Measurements from ENCODE around the gene ART4. TPM values are rescaled to one million over a fixed set of nuclear protein-coding genes. Genes with fewer than 3 reads are reported as not detected.

The ART4 gene
- total RNA-seq, 2 experiments from 2014 or later: not detected

DNA sequence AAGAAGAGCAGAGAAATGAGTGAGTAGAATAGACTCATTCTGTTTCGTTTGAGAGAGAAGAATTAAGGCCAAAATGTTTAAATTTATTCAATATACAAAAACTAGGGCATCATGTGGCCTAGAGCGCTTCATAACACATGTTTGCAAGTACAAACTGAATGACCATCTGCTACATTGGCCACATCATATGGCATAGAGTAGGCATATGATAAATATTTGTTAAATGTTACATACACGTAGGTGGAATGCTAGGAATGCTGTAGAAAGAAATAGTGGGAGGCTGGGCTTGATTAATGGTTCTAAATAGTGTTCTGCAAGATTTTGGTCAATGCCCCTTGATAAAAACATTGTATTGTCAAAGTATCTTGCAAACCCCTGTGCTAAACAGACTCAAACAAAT, 31.6 kb upstream of the ART4 start:
- no peaks in the 10 kb centered on the region for H3K9me3 Mint-ChIP-seq
- H3K4me1 Mint-ChIP-seq (ENCODE audit: low read depth): peaks cover 2% of the 10 kb centered on the region
- H3K27ac Mint-ChIP-seq: no peak overlapping the region
- DNase-seq: no peak
- H3K27me3 Mint-ChIP-seq (ENCODE audit: low read depth): no peaks in the 10 kb centered on the region
- intact Hi-C loops (cut with micrococcal nuclease): no loop called here
- no peak overlapping the region for H3K4me3 Mint-ChIP-seq
- no peaks in the 10 kb centered on the region for H3K36me3 Mint-ChIP-seq (ENCODE audit: low read depth)
- CTCF ChIA-PET: no interaction called here

DNA sequence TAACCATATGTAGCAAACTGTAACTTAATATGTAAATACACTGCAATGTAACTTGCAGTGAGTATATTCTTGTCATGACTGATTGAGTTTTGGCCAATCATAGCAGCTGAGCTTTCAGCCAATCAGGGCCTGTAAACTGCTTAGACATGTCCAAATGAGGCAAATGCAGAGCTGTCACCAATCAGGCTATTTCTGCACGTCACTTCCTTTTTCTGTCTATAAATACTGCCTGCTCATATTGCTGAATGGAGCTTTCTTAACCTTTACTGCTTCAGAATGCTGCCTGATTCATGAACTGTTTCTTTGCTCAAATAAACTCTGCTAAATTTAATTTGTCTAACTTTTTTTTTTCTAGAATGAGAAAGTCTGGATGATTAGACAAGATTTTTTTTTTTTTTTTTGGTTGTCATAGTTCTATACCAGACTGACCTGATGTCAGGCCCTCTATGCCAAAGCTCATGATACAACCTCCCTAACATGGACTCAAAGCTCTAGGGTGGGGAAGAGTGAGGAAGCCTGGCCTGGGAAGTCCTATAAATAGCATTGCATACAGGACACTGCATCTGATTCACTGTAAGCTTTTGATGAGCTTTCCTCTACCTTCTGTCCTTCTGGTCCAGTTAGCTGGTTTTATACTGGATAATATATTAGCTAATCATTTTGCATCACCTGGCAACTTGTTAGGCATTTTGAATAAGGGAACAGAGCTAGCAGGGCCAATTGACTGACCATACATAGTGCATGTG, 30.3 kb upstream of the ART4 start:
- H3K27me3 Mint-ChIP-seq (ENCODE audit: low read depth): no peaks in the 10 kb centered on the region
- intact Hi-C loops (cut with micrococcal nuclease): loop anchor here (2.0 kb wide), 1 partner anchor 19 kb away; no protein-coding TSS in a partner anchor
- DNase-seq: no peak
- H3K9me3 Mint-ChIP-seq: no peaks in the 10 kb centered on the region
- no peaks in the 10 kb centered on the region for H3K36me3 Mint-ChIP-seq (ENCODE audit: low read depth)
- H3K4me3 Mint-ChIP-seq: no peak overlapping the region
- CTCF ChIA-PET: interaction anchor here (0.7 to 1.5 kb wide), 4 partner anchors 18 to 411 kb away, joined by 3 to 11 read pairs (median 4); no protein-coding TSS in a partner anchor
- H3K27ac Mint-ChIP-seq: no peak overlapping the region
- H3K4me1 Mint-ChIP-seq (ENCODE audit: low read depth): no peaks in the 10 kb centered on the region

DNA sequence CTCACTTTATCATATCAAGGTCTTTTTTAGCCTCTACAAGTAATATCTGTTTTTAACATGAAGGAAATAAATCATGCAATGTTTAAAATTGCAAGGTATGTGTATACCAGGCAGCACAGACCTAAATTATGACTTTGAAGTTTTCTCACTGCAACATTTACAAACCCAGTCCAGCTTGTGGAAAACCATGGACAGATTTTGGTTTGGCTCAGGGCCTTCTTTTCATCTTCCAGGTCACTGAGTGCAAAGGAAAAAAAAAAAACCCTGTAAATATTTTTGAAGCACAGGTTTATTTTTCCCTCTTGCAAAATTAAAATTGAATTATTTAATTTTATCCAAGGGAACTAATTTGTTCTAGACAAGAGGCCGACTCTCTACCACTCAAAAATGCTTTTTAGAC, 28.6 kb upstream of the ART4 start:
- DNase-seq: no peak
- Mint-ChIP-seq H3K4me1 (ENCODE audit: low read depth) (no peaks in the 10 kb centered on the region), H3K36me3 (ENCODE audit: low read depth) (no peaks in the 10 kb centered on the region), H3K27me3 (ENCODE audit: low read depth) (no peaks in the 10 kb centered on the region), H3K4me3 (no peak overlapping the region), H3K9me3 (no peaks in the 10 kb centered on the region), H3K27ac (no peak overlapping the region)
- CTCF ChIA-PET: interaction anchor here (0.6 kb wide), 1 partner anchor 243 kb away, joined by 3 read pairs; no protein-coding TSS in a partner anchor
- intact Hi-C loops (cut with micrococcal nuclease): loop anchor here (2.0 kb wide), 1 partner anchor 17 kb away; no protein-coding TSS in a partner anchor

DNA sequence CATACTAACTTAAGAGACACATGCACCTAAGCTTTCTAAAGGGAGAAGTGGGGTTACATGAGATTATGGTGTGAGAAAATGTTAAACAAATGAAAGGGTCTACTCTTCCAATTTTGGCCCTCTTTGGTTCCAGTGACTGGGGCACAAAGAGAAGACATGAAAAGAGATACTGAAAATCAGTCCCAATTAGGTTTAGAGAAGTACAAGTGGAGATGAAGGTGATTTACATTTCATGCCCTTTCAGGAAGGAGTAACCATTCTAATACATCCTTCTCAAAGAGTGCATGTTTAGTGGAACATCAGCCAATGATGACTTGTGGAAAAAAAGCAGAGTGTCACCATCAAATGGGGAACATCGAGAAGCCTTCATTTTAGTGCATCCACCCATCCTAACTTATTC, 27.9 kb upstream of the ART4 start:
- H3K36me3 Mint-ChIP-seq (ENCODE audit: low read depth): no peaks in the 10 kb centered on the region
- no peaks in the 10 kb centered on the region for H3K9me3 Mint-ChIP-seq
- H3K27me3 Mint-ChIP-seq (ENCODE audit: low read depth): no peaks in the 10 kb centered on the region
- no peaks in the 10 kb centered on the region for H3K4me1 Mint-ChIP-seq (ENCODE audit: low read depth)
- intact Hi-C loops (cut with micrococcal nuclease): no loop called here
- no peak for DNase-seq
- H3K4me3 Mint-ChIP-seq: no peak overlapping the region
- CTCF ChIA-PET: interaction anchor here (0.6 kb wide), 1 partner anchor 242 kb away, joined by 3 read pairs; no protein-coding TSS in a partner anchor
- H3K27ac Mint-ChIP-seq: no peak overlapping the region

DNA sequence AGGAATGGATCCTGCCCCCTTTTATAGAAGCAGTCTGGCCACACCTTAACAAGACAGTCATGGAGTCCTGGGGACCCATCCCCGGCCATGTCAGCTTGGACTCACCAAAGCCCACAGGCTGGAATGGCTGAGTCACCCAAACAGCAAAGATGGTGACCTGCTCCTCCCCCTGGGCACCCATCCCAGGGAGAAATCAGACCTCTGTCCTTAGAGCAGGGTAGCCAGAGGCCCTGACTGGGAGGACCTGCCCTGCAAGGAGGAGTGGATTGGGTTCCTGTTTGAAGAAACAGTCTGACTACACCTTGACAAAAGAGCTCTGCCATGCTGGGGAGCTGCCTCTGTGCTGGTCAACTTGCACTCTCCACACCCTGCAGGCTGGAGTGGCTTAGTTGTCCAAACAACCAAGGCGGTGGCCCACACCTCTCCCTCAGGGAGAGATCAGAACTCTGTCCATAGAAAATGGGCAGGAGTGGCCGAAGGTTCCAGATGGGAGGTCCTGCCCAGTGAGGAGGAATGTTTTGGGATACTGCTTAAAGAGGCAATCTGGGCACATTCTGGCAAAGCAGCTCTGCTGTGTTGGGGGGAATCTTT, 25.7 kb upstream of the ART4 start:
- no peaks in the 10 kb centered on the region for H3K4me1 Mint-ChIP-seq (ENCODE audit: low read depth)
- H3K9me3 Mint-ChIP-seq: no peaks in the 10 kb centered on the region
- CTCF ChIA-PET: interaction anchor here (0.6 to 0.9 kb wide), 3 partner anchors 23 to 128 kb away, joined by 3 to 4 read pairs (median 3); no protein-coding TSS in a partner anchor
- no peak overlapping the region for H3K27ac Mint-ChIP-seq
- H3K4me3 Mint-ChIP-seq: no peak overlapping the region
- H3K36me3 Mint-ChIP-seq (ENCODE audit: low read depth): no peaks in the 10 kb centered on the region
- intact Hi-C loops (cut with micrococcal nuclease): no loop called here
- H3K27me3 Mint-ChIP-seq (ENCODE audit: low read depth): no peaks in the 10 kb centered on the region
- no peak for DNase-seq

DNA sequence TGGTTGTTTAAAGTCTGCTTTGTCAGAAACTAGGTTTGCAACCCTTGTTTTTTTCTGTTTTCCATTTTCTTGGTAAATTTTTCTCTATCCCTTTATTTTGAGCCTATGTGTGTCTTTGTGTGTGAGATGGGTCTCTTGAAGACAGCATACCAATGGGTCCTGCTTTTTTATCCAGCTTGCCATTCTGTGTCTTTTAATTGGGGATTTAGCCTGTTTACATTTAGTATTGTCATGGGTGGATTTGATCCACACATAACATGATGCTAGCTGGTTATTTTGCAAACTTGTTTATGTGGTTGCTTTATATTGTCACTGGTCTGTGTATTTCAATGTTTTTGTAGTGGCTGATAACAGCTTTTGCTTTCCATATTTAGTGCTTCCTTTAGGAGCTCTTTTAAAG, 17.2 kb upstream of the ART4 start:
- Mint-ChIP-seq H3K27me3 (ENCODE audit: low read depth) (no peaks in the 10 kb centered on the region), H3K27ac (no peak overlapping the region), H3K4me3 (no peak overlapping the region), H3K9me3 (peaks cover 19% of the 10 kb centered on the region), H3K4me1 (ENCODE audit: low read depth) (no peaks in the 10 kb centered on the region), H3K36me3 (ENCODE audit: low read depth) (peaks cover 6% of the 10 kb centered on the region)
- intact Hi-C loops (cut with micrococcal nuclease): no loop called here
- CTCF ChIA-PET: interaction anchor here (0.6 kb wide), 1 partner anchor 444 kb away, joined by 7 read pairs; no protein-coding TSS in a partner anchor
- DNase-seq: no peak

DNA sequence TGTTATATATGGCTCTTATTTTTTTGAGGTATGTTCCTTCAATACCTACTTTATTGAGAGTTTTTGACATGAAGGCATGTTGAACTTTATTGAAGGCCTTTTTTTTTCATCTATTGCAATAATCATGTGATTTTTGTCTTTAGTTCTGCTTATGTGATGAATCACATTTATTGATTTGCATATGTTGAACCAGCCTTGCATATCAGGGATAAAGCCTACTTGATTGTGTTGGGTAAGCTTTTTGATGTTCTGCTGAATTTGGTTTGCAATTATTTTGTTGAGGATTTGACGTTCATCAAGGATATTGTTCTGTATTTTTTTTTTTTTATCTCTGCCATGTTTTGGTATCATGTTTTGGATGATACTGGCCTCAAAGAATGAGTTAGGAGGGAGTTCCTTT, 15.2 kb upstream of the ART4 start:
- no peaks in the 10 kb centered on the region for H3K27me3 Mint-ChIP-seq (ENCODE audit: low read depth)
- CTCF ChIA-PET: no interaction called here
- no peaks in the 10 kb centered on the region for H3K4me1 Mint-ChIP-seq (ENCODE audit: low read depth)
- H3K9me3 Mint-ChIP-seq: peaks cover 19% of the 10 kb centered on the region
- H3K36me3 Mint-ChIP-seq (ENCODE audit: low read depth): peaks cover 6% of the 10 kb centered on the region
- intact Hi-C loops (cut with micrococcal nuclease): no loop called here
- DNase-seq: no peak
- H3K27ac Mint-ChIP-seq: no peak overlapping the region
- no peak overlapping the region for H3K4me3 Mint-ChIP-seq

DNA sequence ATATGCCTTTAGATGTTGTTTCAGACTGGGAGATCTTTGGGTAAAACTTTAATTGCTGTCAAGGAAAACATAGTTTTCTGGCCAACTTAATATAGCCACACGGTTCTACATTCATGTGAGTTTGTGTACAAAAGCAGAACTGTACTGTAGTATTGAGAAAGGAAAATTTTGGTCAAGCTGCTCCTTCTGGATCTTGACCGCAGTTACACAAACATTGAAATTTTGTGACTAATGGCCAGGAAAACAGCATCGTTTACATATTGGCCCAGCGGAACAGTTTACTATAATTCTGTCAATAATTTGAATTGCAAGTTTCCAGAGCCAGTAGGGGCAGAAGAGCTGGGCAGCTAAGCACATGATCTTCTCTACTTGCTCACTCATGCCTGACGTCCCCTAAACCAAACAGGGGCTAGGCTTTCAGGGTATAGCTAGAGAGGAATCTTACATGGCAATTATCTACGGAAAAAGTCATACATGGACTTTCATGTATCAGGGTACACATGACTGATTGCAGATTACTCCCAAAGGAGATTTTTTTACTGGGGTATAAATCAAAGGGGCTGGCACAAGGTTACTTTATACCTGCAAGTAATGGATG, 11.4 kb upstream of the ART4 start:
- Mint-ChIP-seq H3K27ac (no peak overlapping the region), H3K36me3 (ENCODE audit: low read depth) (peaks cover 2% of the 10 kb centered on the region), H3K9me3 (peaks cover 9% of the 10 kb centered on the region), H3K27me3 (ENCODE audit: low read depth) (no peaks in the 10 kb centered on the region), H3K4me1 (ENCODE audit: low read depth) (no peaks in the 10 kb centered on the region), H3K4me3 (no peak overlapping the region)
- intact Hi-C loops (cut with micrococcal nuclease): loop anchor here (2.0 kb wide), 1 partner anchor 18 kb away; no protein-coding TSS in a partner anchor
- CTCF ChIA-PET: interaction anchor here (0.7 to 1.0 kb wide), 3 partner anchors 13 to 131 kb away, joined by 3 read pairs; no protein-coding TSS in a partner anchor
- no peak for DNase-seq

DNA sequence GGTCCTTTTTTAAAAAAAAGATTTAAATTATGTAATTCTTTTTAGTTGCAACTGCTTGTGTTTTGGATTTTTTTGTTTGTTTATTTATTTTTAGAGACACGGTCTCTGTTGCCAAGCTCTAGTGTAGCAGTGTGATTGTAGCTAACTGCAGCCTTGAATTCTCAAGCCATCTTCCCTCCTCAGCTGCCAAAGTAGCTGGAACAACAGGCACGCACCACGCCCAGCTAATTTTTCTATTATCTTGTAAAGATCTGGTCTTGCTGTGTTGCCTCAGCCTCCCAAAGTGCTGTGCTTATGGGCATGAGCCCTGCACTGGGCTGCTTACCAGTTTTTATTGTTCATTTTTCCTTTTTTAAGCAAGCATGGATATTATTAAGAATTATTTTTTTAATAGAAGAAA, 10.6 kb upstream of the ART4 start:
- H3K4me1 Mint-ChIP-seq (ENCODE audit: low read depth): no peaks in the 10 kb centered on the region
- no peak for DNase-seq
- intact Hi-C loops (cut with micrococcal nuclease): loop anchor here (2.0 kb wide), 1 partner anchor 19 kb away; no protein-coding TSS in a partner anchor
- CTCF ChIA-PET: interaction anchor here (0.7 to 1.0 kb wide), 4 partner anchors 13 to 156 kb away, joined by 3 read pairs; no protein-coding TSS in a partner anchor
- peaks cover 5% of the 10 kb centered on the region for H3K9me3 Mint-ChIP-seq
- no peaks in the 10 kb centered on the region for H3K36me3 Mint-ChIP-seq (ENCODE audit: low read depth)
- H3K27ac Mint-ChIP-seq: no peak overlapping the region
- H3K27me3 Mint-ChIP-seq (ENCODE audit: low read depth): no peaks in the 10 kb centered on the region
- H3K4me3 Mint-ChIP-seq: no peak overlapping the region

DNA sequence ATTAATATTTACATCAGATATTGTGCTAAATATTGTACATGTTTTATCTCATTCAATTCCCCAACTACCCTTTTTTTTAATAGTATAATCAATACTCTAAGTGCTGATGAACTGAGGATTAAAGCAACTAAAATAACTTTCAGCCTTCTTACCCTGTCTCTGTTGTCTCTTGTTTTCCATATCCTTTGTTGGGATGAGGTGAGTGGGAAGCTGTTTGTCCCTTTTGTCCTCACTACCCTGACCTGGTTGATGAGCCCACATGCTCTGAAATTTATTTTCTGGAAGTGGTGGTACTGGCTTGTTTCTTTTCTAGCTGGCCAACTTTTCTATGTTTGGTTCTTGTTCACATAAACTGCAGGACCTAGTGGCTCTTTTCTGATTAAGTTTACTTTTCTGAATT, 9.6 kb upstream of the ART4 start:
- no peaks in the 10 kb centered on the region for H3K27me3 Mint-ChIP-seq (ENCODE audit: low read depth)
- H3K27ac Mint-ChIP-seq: no peak overlapping the region
- peaks cover 5% of the 10 kb centered on the region for H3K9me3 Mint-ChIP-seq
- H3K4me1 Mint-ChIP-seq (ENCODE audit: low read depth): no peaks in the 10 kb centered on the region
- CTCF ChIA-PET: interaction anchor here (1.0 to 1.1 kb wide), 2 partner anchors 143 to 157 kb away, joined by 3 to 7 read pairs; no protein-coding TSS in a partner anchor
- DNase-seq: no peak
- intact Hi-C loops (cut with micrococcal nuclease): no loop called here
- H3K36me3 Mint-ChIP-seq (ENCODE audit: low read depth): no peaks in the 10 kb centered on the region
- no peak overlapping the region for H3K4me3 Mint-ChIP-seq

DNA sequence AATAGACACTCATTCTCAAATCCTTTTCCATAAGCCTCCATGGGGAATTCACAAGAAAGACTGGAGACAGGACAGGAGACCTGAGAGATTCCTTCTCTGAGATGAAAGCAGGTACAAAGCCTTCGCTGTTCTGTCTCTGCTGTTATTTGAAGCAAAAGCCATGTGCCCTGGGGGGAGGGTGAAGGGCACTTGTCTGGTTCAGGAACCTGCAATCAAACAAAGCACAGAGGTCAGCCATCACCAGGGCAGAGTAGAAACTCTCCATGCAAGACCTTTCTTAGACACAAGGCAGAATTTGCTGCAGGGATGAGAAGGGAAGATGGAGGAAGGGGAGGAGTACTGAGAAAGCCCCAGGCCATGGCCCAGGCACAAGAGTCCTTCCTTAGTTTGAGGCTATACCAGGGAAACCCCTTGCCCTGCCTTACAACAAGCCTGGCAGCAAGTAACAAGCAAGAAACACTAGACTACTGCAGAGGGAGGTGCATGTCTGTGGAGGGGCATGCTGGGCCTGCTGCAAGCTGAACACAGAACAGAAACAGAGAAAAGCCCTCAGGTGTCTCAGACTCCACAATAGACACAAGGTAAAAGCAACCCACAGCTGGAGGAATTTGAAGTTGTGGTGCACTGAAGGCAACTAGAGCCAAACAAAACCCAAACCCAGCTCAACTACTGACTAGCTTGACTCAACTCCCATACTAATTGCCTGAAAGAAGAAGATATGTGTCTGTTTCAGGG, 7.8 kb upstream of the ART4 start:
- CTCF ChIA-PET: interaction anchor here (1.3 to 1.9 kb wide), 2 partner anchors 144 to 370 kb away, joined by 3 to 13 read pairs; partner anchors contain the start of gene RERG
- DNase-seq: no peak
- no peaks in the 10 kb centered on the region for H3K9me3 Mint-ChIP-seq
- no peak overlapping the region for H3K27ac Mint-ChIP-seq
- intact Hi-C loops (cut with micrococcal nuclease): no loop called here
- H3K4me3 Mint-ChIP-seq: no peak overlapping the region
- H3K36me3 Mint-ChIP-seq (ENCODE audit: low read depth): no peaks in the 10 kb centered on the region
- H3K27me3 Mint-ChIP-seq (ENCODE audit: low read depth): no peaks in the 10 kb centered on the region
- peaks cover 3% of the 10 kb centered on the region for H3K4me1 Mint-ChIP-seq (ENCODE audit: low read depth)

DNA sequence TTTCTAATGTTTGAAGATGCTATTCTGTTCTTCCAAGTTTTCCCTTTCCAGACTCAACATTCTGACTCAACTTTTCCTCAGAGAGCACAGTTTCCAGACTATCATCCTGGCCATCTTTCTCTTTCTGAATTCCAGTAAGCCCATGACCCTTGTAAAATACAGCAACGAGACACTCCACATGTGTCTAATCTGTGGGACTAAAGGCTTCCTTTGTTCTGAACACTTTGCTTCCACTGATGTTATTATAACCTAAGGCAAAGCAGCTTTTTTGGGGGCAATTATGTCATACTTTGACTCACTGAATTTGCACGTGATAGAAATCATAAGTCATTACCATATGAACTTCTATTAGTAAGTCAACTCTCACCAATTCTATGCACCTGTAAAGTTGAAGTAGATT, 6.3 kb upstream of the ART4 start:
- peaks cover 9% of the 10 kb centered on the region for H3K4me1 Mint-ChIP-seq (ENCODE audit: low read depth)
- H3K4me3 Mint-ChIP-seq: no peak overlapping the region
- intact Hi-C loops (cut with micrococcal nuclease): loop anchor here (5.0 to 10.0 kb wide), 3 partner anchors 43 to 675 kb away; no protein-coding TSS in a partner anchor
- no peak overlapping the region for H3K27ac Mint-ChIP-seq
- no peak for DNase-seq
- H3K9me3 Mint-ChIP-seq: no peaks in the 10 kb centered on the region
- CTCF ChIA-PET: no interaction called here
- no peaks in the 10 kb centered on the region for H3K36me3 Mint-ChIP-seq (ENCODE audit: low read depth)
- H3K27me3 Mint-ChIP-seq (ENCODE audit: low read depth): no peaks in the 10 kb centered on the region
